Transverse colon (tissue), 4 donors: ENCODE data around the gene KRTAP2-3.

Experiments
- CTCF ChIP-seq, 5 experiments: fragments of 200-600 bp in 3 of 5; fragments of 450-650 bp in 2 of 5; sonication (generic) in 3 of 5; IDR thresholded peaks; 1 replicate in 2 of 5; 2 replicates in 3 of 5; pipeline ENCODE4 v1.5.1; 2016 to 2017; ENCODE audit warnings: antibody characterized with exemption in 5 of 5, inconsistent platforms in 3 of 5, mild to moderate bottlenecking in 2 of 5, moderate library complexity in 1 of 5
- POLR2AphosphoS5 ChIP-seq, 3 donors: sonication (generic); formaldehyde crosslinking; IDR thresholded peaks; one replicate each; pipeline ENCODE4 v1.6.1; 2016; ENCODE audit warnings: antibody characterized with exemption in 3 of 3

- TF ChIP-seq POLR2AphosphoS5 (IDR thresholded peaks at IDR 0.05), result no peak
- no peak for TF ChIP-seq CTCF (IDR thresholded peaks at IDR 0.05)
Observed at GRCh38 chr17:41071606-41072360, 11.9 kb upstream of the KRTAP2-3 start.
